T-helper 1 cell treated with Interleukin-12 subunit alpha and Interleukin-12 subunit beta and Interleukin-4 antibody, amounts not matched to agents 30 μg/mL and 1 μg/mL, for 36 hours (primary cell): ENCODE measurements around the gene SQSTM1.

Experiments
- H3K27ac Mint-ChIP-seq: one replicate; pipeline ENCODE4 v1.8.0; 2021; ENCODE audit warnings: mild to moderate bottlenecking, mixed read lengths
- H3K27me3 Mint-ChIP-seq: one replicate; pipeline ENCODE4 v1.8.0; 2021; ENCODE audit warnings: low read depth, mixed read lengths
- H3K36me3 Mint-ChIP-seq: one replicate; pipeline ENCODE4 v1.8.0; 2021; ENCODE audit warnings: low read depth, mixed read lengths
- H3K4me1 Mint-ChIP-seq: one replicate; pipeline ENCODE4 v1.8.0; 2021; ENCODE audit warnings: low read depth, mixed read lengths
- H3K4me3 Mint-ChIP-seq: one replicate; pipeline ENCODE4 v1.8.0; 2021; ENCODE audit warnings: mild to moderate bottlenecking, moderate library complexity, mixed read lengths
- H3K9me3 Mint-ChIP-seq: one replicate; pipeline ENCODE4 v1.8.0; 2021; ENCODE audit warnings: mixed read lengths

The SQSTM1 gene

DNA sequence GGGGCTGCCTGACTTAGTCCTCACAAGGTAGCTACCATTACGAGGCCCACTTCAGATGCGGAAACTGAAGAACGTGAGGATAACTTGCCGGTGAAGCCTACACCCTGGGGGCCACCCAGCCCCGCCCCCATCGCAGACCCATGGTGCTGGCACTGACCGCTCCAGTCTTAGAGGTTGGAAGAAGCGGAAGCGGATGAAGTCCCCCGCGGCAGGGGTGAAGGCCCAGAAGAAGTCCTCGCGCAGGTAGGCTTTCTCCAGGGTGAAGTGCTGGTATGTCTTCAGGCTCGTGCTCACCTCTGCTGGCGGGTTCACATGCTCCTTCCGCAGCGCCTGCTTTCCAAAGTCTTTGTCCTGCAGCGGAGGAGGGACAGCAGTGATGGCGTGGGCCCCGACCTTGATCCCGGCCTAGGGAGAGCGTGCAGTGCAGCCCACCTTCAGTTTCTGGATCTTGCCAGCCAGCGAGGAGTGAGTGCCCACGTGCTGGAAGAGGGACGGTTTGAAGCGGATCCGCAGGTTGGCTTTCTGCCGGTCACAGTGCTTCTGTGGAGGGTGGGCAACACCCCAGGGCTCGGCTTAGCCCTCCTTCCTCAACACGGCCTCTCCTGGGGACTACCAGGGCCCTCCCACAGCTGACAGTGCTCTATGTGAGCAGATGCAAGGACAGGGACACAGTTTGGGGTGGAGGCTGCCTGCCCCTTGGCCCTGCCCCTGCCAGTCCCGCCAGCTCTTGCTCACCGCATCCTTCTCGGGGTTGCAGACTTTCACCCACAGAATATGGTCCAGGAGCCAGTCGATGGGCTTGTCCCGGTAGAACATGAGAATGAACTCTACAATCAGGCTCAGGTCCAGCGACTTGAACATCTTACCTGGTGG lies 21.7 kb upstream of the SQSTM1 start:
- Mint-ChIP-seq H3K27me3 (no peaks in the 10 kb centered on the region), H3K9me3 (no peaks in the 10 kb centered on the region), H3K4me1 (peaks cover 21% of the 10 kb centered on the region), H3K4me3 (no peak overlapping the region), H3K27ac (no peak overlapping the region), H3K36me3 (peaks cover 17% of the 10 kb centered on the region)

DNA sequence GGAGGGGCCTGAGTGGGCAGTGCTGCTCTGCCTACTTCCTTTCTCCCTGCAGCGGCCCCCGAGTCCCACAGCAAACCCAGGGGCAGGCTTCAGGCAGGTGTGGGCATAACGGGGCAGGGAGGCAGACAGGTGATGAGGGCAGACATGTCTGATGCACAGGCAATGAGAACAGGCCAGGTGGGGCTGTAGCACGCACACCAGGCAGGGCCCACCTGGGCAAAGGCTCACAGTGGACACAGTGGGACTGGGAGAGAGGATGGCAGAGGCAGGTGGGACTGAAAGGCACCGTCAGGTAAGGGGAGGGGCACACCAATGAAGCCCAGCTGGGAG lies 21.1 kb upstream of the SQSTM1 start:
- H3K4me1 Mint-ChIP-seq, result peaks cover 23% of the 10 kb centered on the region
- H3K9me3 Mint-ChIP-seq, result no peaks in the 10 kb centered on the region
- H3K27me3 Mint-ChIP-seq, result no peaks in the 10 kb centered on the region
- H3K27ac Mint-ChIP-seq, result no peak overlapping the region
- H3K36me3 Mint-ChIP-seq, result peaks cover 17% of the 10 kb centered on the region
- no peak overlapping the region for H3K4me3 Mint-ChIP-seq

DNA sequence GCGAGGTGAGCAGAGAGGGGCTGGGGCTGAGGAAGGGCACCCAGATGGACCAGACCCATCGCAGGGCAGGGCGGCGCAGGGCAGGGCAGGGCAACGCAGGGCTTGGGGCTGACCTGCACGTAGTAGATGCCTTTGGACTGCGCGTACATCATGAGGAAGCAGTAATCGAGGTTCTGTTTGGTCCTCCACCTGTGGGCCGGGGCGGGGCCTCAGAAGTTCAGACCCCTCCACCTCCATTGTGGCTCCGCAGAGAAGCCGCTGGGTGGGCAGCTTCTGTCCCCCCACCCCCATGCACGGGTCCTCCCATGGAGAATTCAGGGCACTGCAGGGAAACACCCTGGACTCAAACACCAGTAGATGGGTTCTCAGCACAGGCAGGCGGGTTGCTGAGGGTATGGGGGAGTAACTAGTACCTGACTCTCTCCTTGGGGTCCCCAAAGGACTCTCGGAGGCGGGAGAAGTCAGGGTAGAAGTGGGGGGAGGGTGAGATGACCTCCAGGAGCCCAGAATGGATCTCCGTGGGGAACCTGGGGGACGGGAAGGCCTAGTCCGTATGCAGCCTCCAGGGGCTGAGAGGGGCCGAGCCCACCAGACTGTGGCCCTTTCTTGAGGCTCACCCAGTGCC lies 20.5 kb upstream of the SQSTM1 start:
- Mint-ChIP-seq H3K4me1 (peaks cover 27% of the 10 kb centered on the region), H3K36me3 (peaks cover 17% of the 10 kb centered on the region), H3K27me3 (no peaks in the 10 kb centered on the region), H3K9me3 (no peaks in the 10 kb centered on the region), H3K4me3 (no peak overlapping the region), H3K27ac (no peak overlapping the region)

DNA sequence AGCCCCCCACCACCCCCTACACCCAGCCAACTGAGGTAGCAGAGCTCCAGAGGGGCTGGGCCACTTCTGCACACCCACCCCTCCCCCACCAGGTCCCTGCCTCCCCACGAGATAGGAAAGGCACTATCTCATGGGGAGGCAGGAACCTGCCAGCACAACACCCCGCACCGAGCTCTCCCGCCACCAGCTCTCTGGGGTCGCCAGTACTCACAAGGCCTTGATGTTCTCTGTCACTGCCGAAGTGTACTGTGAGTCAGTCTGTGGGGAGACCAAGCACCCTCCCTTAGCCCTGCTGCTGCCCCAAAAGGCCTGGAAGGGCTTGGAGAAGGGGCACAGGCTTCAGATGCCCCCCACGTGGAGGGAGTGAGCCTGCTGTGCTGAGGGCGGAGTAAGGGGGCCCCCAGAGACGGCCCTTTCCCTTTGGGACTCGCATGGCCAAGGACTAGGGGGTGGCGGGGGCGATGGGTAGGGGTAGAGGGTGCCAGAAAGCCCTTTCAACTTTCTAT lies 20.0 kb upstream of the SQSTM1 start:
- no peak overlapping the region for H3K4me3 Mint-ChIP-seq
- no peak overlapping the region for H3K27ac Mint-ChIP-seq
- H3K4me1 Mint-ChIP-seq, result peaks cover 30% of the 10 kb centered on the region
- H3K27me3 Mint-ChIP-seq, result no peaks in the 10 kb centered on the region
- peaks cover 17% of the 10 kb centered on the region for H3K36me3 Mint-ChIP-seq
- no peaks in the 10 kb centered on the region for H3K9me3 Mint-ChIP-seq

DNA sequence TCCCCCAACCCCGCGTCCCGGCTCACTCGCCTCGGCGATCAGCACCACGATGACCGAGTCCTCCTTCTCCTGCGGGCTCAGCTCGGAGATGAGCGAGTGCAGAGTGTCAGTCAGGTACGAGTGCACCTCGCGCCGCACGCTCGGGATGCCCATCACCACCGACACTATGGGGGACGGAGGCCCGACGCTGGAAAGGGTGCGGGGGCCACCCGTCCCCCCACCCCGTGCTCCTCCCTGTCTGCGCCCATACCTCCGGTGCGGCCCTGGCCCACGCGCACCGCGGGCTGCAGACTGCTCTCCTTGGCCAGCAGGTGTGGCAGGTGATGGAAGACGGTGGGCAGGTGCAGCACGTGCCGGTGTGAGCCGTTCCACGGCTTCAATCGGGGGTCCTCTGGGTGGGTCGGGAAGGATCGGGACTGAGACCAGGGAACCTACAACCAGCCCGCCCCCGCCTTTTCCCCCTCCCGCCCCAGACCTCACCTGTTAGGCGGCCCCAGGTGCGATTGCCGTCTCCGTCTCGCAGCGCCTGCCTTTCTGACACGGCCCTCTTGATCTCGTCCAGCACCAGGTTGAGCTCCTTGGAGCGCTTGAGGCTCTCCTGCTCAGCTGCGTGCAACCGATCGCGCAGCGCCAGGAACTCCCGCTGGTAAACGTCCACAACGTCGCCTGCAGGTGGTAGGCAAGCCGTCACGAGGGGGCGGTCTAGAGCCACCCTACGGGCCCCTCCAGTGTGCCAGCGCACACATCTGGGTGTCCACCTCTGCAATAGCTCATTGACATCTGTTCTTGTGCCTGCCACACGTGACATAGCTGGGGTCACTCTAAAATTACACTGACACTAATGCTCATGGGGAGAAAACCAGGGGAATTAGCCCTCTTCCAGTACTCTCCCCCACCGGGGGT lies 19.1 kb upstream of the SQSTM1 start:
- peak overlapping the region; percentile 32 for H3K27ac Mint-ChIP-seq
- no peaks in the 10 kb centered on the region for H3K27me3 Mint-ChIP-seq
- peaks cover 30% of the 10 kb centered on the region for H3K4me1 Mint-ChIP-seq
- peaks cover 17% of the 10 kb centered on the region for H3K36me3 Mint-ChIP-seq
- no peaks in the 10 kb centered on the region for H3K9me3 Mint-ChIP-seq
- H3K4me3 Mint-ChIP-seq, result peak overlapping the region; percentile 9

DNA sequence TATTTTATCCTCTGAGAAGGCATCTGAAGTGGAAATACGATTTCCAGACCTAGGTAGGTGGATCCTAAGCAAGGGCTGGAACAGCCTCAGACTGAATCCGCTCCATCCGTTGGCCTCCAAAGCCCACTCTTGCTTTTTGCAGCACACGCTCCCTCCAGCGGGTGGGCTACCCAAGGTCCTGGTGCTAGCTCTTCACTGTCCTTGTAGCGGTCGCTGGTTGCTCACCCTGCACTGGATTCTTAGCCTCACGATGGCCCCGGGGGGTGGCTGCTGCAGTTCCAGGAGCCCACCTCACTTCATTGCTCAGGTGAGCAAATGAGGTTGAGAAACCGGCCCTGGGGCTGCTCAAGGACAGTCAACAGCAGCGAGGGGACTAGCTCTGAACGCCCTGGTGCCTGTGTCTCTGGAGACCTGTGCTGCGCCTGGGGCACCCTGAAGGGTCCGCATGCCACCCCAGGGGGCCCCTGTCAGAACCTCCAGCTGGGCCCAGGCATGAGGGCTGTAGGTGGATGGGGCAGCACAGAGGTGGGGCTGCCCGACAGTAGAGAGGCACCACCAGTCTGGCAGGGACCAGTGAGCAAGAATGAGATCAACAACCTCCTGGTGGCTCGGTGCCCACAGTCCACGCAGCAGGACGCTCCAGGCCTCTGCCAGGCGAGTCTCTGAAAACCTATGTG lies 18.4 kb upstream of the SQSTM1 start:
- H3K27me3 Mint-ChIP-seq, result no peaks in the 10 kb centered on the region
- peaks cover 12% of the 10 kb centered on the region for H3K36me3 Mint-ChIP-seq
- no peaks in the 10 kb centered on the region for H3K9me3 Mint-ChIP-seq
- no peak overlapping the region for H3K27ac Mint-ChIP-seq
- no peak overlapping the region for H3K4me3 Mint-ChIP-seq
- H3K4me1 Mint-ChIP-seq, result peaks cover 26% of the 10 kb centered on the region

DNA sequence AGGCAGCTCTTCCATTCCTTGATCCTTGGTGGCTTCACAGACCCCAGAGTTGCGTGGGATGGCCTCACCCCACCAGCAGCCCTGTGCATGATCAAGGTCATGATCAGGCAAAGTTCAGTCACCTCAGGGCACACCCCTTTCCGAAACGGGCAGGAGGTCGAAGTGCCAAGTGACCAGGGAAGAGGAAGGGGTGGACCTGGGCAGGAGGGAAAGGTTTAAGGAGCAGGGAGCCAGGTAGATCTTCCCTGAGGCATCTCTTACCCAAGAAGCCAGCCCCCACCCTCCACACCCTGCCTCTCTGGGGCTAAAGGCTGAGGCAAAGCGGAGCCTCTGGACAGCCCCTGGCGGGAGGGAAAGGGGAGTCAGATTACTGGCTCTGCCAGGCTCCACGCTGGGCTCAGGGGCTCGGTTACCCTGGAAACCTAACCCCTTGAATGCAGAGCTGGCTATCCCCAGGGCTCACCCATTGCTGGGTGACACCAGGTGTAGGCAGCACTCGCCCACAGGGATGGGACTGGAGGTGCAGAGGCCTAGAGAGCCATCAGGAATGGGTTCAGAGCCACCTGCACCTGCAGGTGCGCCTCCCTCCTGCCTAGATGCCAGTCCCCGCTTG lies 17.6 kb upstream of the SQSTM1 start:
- H3K36me3 Mint-ChIP-seq, result peaks cover 11% of the 10 kb centered on the region
- H3K4me1 Mint-ChIP-seq, result peaks cover 27% of the 10 kb centered on the region
- H3K9me3 Mint-ChIP-seq, result no peaks in the 10 kb centered on the region
- no peaks in the 10 kb centered on the region for H3K27me3 Mint-ChIP-seq
- no peak overlapping the region for H3K27ac Mint-ChIP-seq
- H3K4me3 Mint-ChIP-seq, result no peak overlapping the region

DNA sequence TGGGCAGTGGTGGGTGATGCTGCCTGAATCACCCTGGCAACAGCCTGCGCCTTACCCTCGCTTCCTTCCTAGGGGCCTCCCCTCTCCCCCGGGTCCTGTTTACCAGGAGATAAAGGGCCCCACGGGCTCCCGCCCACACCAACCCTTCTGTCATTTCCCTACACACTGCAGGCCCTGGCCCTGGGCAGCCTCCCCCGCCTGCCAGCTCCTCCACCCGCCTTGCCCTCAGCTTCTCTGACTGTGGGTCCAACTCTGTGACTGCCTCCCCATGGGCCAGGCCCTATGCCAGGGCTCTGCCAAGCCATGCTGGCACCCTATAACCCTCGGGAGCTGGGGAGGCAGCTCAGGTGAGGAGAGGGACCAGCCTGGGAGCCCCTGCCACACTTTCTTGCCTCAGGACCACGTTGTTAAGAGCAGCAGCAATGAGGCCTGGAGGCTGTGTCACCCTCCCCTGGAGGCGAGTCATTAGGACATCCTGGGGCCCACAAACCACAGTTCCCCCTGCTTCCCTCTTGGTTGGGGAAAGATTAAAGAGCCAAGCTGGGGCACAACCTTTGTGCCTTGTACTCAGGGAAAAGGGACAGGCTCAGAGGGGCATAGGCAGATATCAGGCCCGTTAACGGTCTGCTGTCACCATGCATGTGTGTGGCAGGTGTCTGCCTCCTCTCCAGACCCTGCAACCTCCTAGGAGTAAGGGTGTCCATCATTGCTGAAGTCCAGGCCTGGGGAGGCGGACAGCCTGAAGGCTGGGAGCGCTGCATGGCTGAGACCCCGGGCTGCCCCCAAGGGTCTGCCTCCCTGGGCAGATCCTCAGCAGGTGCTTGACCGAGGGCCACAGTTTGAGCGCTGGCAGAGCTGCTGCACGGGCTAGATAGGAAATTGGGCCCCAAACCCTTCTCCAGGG lies 16.8 kb upstream of the SQSTM1 start:
- Mint-ChIP-seq H3K36me3 (peaks cover 11% of the 10 kb centered on the region), H3K27ac (peak overlapping the region; percentile 64), H3K9me3 (no peaks in the 10 kb centered on the region), H3K4me3 (peak overlapping the region; percentile 85), H3K27me3 (no peaks in the 10 kb centered on the region), H3K4me1 (peaks cover 27% of the 10 kb centered on the region)

DNA sequence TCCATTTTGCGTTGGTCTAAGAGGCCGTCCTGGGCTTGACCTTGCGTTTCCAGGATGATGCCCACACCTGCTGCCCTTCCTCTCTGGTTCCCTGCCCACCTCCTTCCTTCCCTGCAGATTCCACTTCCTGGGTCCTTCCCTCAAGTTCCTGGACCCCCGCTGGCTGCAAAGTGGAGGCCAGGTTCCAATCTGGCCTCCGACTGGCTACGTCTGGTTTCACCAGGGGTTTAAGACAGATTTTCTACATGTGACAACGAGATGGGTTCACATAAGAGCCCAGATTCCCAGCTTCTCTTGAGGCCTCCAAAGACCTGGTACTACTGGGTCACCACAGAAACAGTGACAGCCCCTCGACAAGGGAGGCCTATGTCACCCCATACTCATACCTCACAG lies 16.2 kb upstream of the SQSTM1 start:
- no peaks in the 10 kb centered on the region for H3K9me3 Mint-ChIP-seq
- H3K4me3 Mint-ChIP-seq, result peak overlapping the region; percentile 85
- H3K27ac Mint-ChIP-seq, result no peak overlapping the region
- no peaks in the 10 kb centered on the region for H3K27me3 Mint-ChIP-seq
- peaks cover 7% of the 10 kb centered on the region for H3K36me3 Mint-ChIP-seq
- peaks cover 26% of the 10 kb centered on the region for H3K4me1 Mint-ChIP-seq

DNA sequence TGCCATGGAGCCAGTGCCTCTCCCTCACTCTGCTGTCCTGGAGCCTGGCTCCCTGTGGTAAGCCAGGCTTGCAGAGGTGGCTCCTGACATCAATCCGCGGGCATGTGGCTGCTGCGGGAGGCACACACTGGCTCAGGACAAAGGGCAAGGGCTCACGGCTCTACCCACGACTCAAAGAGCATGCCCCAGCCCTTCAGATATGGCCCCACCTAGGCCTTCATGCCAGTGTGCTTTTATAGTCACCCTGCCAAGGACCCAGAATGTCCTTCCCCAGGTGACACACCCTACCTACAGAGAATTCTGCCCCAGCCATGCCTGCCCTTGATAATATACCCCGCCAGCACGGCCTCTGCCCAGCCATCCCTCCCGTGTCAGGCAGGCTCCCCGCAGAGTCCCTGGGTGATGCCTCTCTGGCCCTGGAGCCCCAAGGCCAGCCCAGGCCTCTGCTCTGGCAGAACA lies 15.6 kb upstream of the SQSTM1 start:
- Mint-ChIP-seq H3K27me3 (no peaks in the 10 kb centered on the region), H3K9me3 (no peaks in the 10 kb centered on the region), H3K4me1 (peaks cover 26% of the 10 kb centered on the region), H3K36me3 (peaks cover 3% of the 10 kb centered on the region), H3K27ac (peak overlapping the region; percentile 84), H3K4me3 (peak overlapping the region; percentile 85)

DNA sequence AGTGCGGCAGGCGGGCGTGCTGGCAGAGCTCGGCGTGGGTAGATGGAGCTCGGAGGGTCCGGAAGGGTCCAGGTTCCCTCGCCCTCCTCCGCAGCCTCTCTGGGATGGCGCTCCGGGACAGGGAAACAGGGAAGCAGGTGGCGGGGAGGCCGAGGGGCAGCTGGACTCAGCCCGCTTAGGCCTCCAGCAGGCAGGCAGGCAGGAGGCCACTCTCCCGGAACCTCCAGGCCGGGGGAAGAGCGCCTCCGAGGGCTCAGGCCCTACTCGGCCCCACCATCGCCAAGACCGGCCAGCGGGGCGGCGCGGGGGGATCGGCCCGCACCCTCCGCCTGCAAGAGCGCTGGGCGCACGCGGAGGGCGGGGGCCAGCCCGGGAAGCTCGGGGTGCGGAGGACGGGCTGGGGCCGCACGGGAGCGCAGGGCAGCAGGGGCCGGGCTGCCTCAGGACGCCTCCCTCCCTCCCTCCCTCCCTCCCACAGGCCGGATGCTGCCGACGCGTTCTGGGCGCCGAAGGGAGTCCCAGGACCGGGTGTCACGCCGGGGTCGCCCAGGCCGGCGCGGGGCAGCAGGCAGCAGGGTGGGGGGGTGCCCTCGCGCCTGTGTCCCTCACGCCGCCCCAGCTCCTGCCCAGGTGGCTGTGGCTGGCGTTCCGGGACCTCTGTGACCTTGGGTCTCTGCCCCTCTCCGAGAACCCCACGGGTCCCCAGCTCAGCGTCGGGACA lies 15.0 kb upstream of the SQSTM1 start:
- Mint-ChIP-seq H3K27ac (peak overlapping the region; percentile 84), H3K27me3 (no peaks in the 10 kb centered on the region), H3K9me3 (no peaks in the 10 kb centered on the region), H3K4me1 (peaks cover 26% of the 10 kb centered on the region), H3K4me3 (peak overlapping the region; percentile 85), H3K36me3 (peaks cover 3% of the 10 kb centered on the region)

DNA sequence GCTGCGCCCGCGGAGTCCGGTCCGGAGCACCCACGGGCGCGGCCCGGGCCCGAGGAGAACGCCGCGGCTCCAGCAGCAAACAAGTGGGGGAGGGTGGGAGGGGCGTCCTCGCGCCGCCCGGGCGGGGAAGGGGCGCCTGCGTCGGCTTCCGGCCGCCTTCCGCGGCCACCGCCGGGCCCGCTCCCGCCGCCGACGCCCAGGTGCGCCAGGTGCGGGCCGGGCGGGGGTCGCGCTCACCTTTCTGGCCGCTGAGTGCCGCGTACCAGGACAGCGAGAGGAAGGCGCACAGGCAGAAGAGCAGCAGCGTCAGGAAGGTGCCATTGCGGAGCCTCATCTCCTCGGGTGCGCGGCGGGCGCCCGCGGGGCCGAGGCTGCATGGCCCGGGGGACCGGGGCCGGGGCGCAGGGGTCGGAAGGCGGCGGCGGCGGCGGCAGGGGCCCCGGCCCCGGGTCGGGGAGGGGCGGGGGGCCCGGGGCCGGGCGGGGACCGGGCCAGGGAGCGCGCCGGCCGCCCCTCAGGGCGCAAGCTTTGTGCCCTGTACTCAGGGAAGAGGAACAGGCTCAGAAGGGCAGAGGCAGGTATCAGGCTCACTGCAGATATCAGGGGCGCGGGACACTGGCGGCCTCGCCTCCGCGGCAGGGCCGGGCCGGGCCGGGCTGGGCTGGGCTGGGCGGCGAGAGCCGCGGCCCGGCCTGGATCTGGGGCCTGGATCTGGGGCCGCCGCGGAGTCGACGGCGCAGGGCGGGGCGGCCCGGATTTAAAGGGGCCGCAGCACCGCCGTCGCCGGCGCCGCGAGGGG lies 14.3 kb upstream of the SQSTM1 start, which contains the start of gene MGAT4B:
MGAT4B (minus strand) TSS at position 617 of the 799 bp plus-strand sequence; CDS start at position 334, 283 bp downstream.
- Mint-ChIP-seq H3K36me3 (peaks cover 3% of the 10 kb centered on the region), H3K27ac (peak within 1 kb of the TSS; percentile 77), H3K4me3 (peak within 1 kb of the TSS; percentile 83), H3K9me3 (no peaks in the 10 kb centered on the region), H3K4me1 (peaks cover 26% of the 10 kb centered on the region), H3K27me3 (no peaks in the 10 kb centered on the region)
